PC-3 (cell line): Measurements from ENCODE around the gene RSRC1. TPM values are rescaled to one million over a fixed set of nuclear protein-coding genes. Genes with fewer than 3 reads are reported as not detected.

Experiments used
- total RNA-seq: library from RNA; depleted of rRNA; stranded (reverse); fragments of >200 nt; gene quantifications from 2 replicates; pipeline ENCODE4 v1.2.3, GENCODE V29; 2014; rRNA removed

The RSRC1 gene
- total RNA-seq, 1 experiment from 2014 or later: 39.5 TPM

Other genes starting within 250 kb of the RSRC1 start
- gene SHOX2, start 3.7 kb upstream of the RSRC1 start, total RNA-seq: 0.04 TPM in 1 of 2 replicates, not detected in the other